ENCODE results near the gene SKOR2.
"Not testable (repeated sequence)": the region's sequence is repeated elsewhere in the genome, so short reads cannot be mapped to it uniquely, and the experiment has no call there.

SKOR2 gene

GRCh38 chr18:47187721-47188120 is 63.7 kb downstream of the SKOR2 start:
- no peak for TF ChIP-seq CTCF (IDR thresholded peaks at IDR 0.05; ENCODE audit: insufficient read depth, low read depth, low read length, missing control alignments)
- H3K4me3 ChIP-seq (ENCODE audit: low read depth, low read length) = no peak overlapping the region
- DNase-seq (ENCODE audit: low read depth) = no peak

DNA sequence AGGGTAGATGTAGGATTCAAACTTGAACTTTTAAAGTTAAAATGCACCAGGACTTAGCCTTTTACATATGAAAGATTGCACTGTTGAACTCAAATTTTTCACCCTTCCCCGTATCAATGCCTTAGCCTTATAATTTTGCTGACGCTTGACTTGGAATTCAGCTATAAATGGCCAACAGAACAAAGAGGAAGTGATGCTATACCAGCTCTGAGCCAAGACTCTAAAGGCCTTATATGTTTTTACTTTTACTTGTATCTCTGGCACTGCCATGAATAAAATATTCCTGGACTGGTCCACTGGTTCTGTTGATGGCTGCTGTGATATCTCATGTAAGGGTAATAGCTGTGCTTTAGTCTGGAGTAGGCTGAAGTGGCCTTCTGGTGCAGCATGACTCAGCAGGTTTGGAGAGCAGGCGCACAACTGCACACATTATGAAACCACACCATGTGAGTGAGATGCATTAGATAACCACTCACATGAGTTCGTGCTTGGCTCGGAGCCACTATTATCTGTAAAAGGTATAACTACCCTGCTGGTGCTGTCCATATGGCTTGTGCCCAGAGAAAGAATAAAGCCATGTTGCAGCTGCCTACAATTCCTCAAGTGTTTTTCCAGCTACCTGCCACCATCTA is 66.9 kb downstream of the SKOR2 start:
- no peak overlapping the region for H3K4me3 ChIP-seq (ENCODE audit: low read depth, low read length)
- no peak for TF ChIP-seq CTCF (IDR thresholded peaks at IDR 0.05; ENCODE audit: insufficient read depth, low read depth, low read length, missing control alignments)
- peak; percentile 30 for DNase-seq (ENCODE audit: low read depth)

DNA sequence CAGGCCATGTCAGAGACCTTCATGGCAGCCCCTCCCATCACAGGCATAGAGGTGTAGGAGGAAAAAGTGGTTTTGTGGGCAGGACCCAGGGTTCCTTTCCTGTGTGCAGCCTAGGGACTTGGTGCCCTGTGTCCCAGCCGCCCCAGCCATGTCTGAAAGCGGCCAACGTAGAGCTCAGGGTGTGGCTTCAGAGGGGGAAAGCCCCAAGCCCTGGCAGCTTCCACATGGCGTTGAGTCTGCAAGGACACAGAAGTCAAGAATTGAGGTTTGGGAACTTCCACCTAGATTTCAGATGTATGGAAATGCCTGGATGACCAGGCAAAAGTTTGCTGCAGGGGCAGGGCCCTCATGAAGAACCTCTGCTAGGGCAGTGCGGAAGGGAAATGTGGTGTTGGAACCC is 69.3 kb downstream of the SKOR2 start:
- not testable (repeated sequence) for H3K4me3 ChIP-seq (ENCODE audit: low read depth, low read length); DNase-seq (ENCODE audit: low read depth)

DNA sequence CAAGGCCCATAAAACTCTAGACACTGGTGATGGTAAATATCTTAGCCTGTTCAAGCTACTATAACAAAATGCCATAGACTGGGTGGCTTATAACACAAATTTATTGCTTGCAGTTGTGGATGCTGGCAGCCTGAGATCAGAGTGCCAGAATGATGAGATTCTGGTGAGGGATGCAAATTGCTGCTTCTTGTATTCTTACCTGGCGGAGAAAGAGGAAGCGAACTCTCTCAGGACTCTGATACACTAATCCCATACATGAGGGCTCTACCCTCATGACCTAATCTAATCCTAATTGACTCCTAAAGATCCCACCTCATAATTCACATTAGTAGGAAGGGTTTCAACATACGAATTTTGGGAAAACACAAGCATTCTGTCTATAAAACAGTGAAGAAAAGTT is 70.7 kb downstream of the SKOR2 start:
- H3K4me3 ChIP-seq (ENCODE audit: low read depth, low read length) = no peak overlapping the region
- TF ChIP-seq CTCF (IDR thresholded peaks at IDR 0.05; ENCODE audit: insufficient read depth, low read depth, low read length, missing control alignments) = no peak
- DNase-seq (ENCODE audit: low read depth) = no peak

GRCh38 chr18:47179520-47179919 is 71.9 kb downstream of the SKOR2 start:
- TF ChIP-seq CTCF (IDR thresholded peaks at IDR 0.05; ENCODE audit: insufficient read depth, low read depth, low read length, missing control alignments) = no peak
- DNase-seq (ENCODE audit: low read depth) = no peak
- H3K4me3 ChIP-seq (ENCODE audit: low read depth, low read length) = no peak overlapping the region

GRCh38 chr18:47175898-47176575 is 75.4 kb downstream of the SKOR2 start, which contains the start of gene IER3IP1:
IER3IP1 (minus strand) TSS chr18:47176364; CDS start chr18:47176277, 87 bp downstream.
- H3K4me3 ChIP-seq (ENCODE audit: low read depth, low read length) = peak within 1 kb of the TSS; percentile 72
- no peak for TF ChIP-seq CTCF (IDR thresholded peaks at IDR 0.05; ENCODE audit: insufficient read depth, low read depth, low read length, missing control alignments)
- DNase-seq (ENCODE audit: low read depth) = peak; percentile 95

DNA sequence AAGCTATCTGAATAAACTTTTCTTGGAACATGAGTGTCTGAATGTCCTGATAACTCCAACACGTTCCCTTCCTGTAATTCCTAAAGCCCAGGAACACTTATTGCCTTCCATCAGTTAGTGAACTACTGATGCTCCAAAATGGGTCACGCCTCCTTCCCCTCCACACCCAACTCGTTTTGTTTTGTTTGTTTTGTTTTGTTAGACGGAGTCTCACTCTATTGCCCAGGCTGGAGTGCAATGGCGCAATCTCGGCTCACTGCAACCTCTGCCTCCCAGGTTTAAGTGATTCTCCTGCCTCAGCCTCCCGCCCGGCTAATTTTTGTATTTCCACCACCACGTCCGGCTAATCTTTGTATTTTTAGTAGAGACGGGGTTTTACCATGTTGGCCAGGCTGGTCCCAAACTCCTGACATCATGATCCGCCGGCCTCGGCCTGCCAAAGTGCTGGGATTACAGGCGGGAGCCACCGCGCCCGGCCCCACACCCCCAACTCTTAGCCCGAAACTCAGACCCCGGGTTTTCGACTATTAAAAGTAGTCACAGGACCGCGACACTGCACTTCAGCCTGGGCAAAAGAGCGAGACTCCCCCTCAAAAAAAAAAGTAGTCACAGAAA is 76.1 kb downstream of the SKOR2 start:
- TF ChIP-seq CTCF (IDR thresholded peaks at IDR 0.05; ENCODE audit: insufficient read depth, low read depth, low read length, missing control alignments) = no peak
- H3K4me3 ChIP-seq (ENCODE audit: low read depth, low read length) = peak overlapping the region; percentile 72
- DNase-seq (ENCODE audit: low read depth) = no peak
